WI38 (cell line): ENCODE results near the gene IRX2.

ENCODE experiments used
- H3K4me3 ChIP-seq: 2 replicates; pipeline ENCODE4 v1.5.1; 2011; ENCODE audit warnings: low read depth, mild to moderate bottlenecking, control low read depth, low read length
- CTCF ChIP-seq: IDR thresholded peaks from 2 replicates; pipeline ENCODE4 v1.5.1; 2012; ENCODE audit warnings: low read depth, mild to moderate bottlenecking, control low read depth, low read length

Gene IRX2

GRCh38 chr5:2779459-2779858 lies 28.0 kb upstream of the IRX2 start:
- no peak overlapping the region for H3K4me3 ChIP-seq
- no peak for TF ChIP-seq CTCF

GRCh38 chr5:2776337-2777302 lies 25.1 kb upstream of the IRX2 start:
- H3K4me3 ChIP-seq: no peak overlapping the region
- no peak for TF ChIP-seq CTCF

GRCh38 chr5:2773327-2773726 lies 21.9 kb upstream of the IRX2 start:
- no peak for TF ChIP-seq CTCF

GRCh38 chr5:2767089-2767488 lies 15.6 kb upstream of the IRX2 start:
- H3K4me3 ChIP-seq: no peak overlapping the region
- no peak for TF ChIP-seq CTCF

More at GRCh38 chr5:2773327-2773726, 21.9 kb upstream of the IRX2 start:
- H3K4me3 ChIP-seq: no peak overlapping the region

GRCh38 chr5:2764581-2764980 lies 13.1 kb upstream of the IRX2 start:
- no peak for TF ChIP-seq CTCF
- H3K4me3 ChIP-seq: no peak overlapping the region

- no peak overlapping the region for H3K4me3 ChIP-seq
- TF ChIP-seq CTCF: no peak
Observed at GRCh38 chr5:2763533-2763794, 12.0 kb upstream of the IRX2 start.

GRCh38 chr5:2762744-2763532 lies 11.5 kb upstream of the IRX2 start:
- H3K4me3 ChIP-seq: no peak overlapping the region
- no peak for TF ChIP-seq CTCF
